ENCODE data around the gene CARD9. TPM values are rescaled to one million over a fixed set of nuclear protein-coding genes. Genes with fewer than 3 reads are reported as not detected.
A peak's percentile ranks its signal among the peaks of the same experiment; 100 is the strongest.

The CARD9 gene
- total RNA-seq, 6 experiments from 2014 or later: 0.48 to 1.6 (median 1.1) TPM

- Histone ChIP-seq H3K27me3 (no peaks in the 10 kb centered on the region), H3K36me3 (no peaks in the 10 kb centered on the region), H3K4me3 (no peak overlapping the region), H3K4me1 (no peaks in the 10 kb centered on the region), H3K27ac (no peak overlapping the region), H3K9me3 (no peaks in the 10 kb centered on the region)
- no peak for ATAC-seq
- WGBS (ENCODE audit: insufficient coverage, low coverage, low lambda C conversion rate, missing lambda C conversion rate): no CpG with 5 or more reads among the region's 20 CpGs
- DNase-seq: no peak
- intact Hi-C loops (cut with DNase I): loop anchor here in 1 of 2 donors (10.0 kb wide), 1 partner anchor 298 kb away; no protein-coding TSS in a partner anchor
- TF ChIP-seq CTCF (IDR thresholded peaks at IDR 0.05) (no peak), POLR2A (IDR thresholded peaks at IDR 0.05) (no peak)
Observed at GRCh38 chr9:136346927-136347465, 26.5 kb downstream of the CARD9 start.

GRCh38 chr9:136346157-136346481 is 27.4 kb downstream of the CARD9 start:
- no peaks in the 10 kb centered on the region for H3K4me1 ChIP-seq
- no peak for TF ChIP-seq CTCF (IDR thresholded peaks at IDR 0.05)
- TF ChIP-seq POLR2A (IDR thresholded peaks at IDR 0.05): no peak
- DNase-seq (no peak), ATAC-seq (no peak)
- no peaks in the 10 kb centered on the region for H3K36me3 ChIP-seq
- no peaks in the 10 kb centered on the region for H3K27me3 ChIP-seq
- WGBS (ENCODE audit: insufficient coverage, low coverage, low lambda C conversion rate, missing lambda C conversion rate): no CpG with 5 or more reads among the region's 10 CpGs
- no peak overlapping the region for H3K27ac ChIP-seq
- intact Hi-C loops (cut with DNase I): loop anchor here in 1 of 2 donors (10.0 kb wide), 1 partner anchor 299 kb away; no protein-coding TSS in a partner anchor
- no peaks in the 10 kb centered on the region for H3K9me3 ChIP-seq
- H3K4me3 ChIP-seq: no peak overlapping the region

GRCh38 chr9:136345281-136346156 is 27.9 kb downstream of the CARD9 start:
- DNase-seq (peak; percentile 72 to 83 (median 76)), ATAC-seq (peak; percentile 69 to 81 (median 74))
- TF ChIP-seq CTCF (IDR thresholded peaks at IDR 0.05): peak; percentile 51 to 64 (median 56)
- no peak for TF ChIP-seq POLR2A (IDR thresholded peaks at IDR 0.05)
- Histone ChIP-seq H3K27ac (no peak overlapping the region), H3K9me3 (no peaks in the 10 kb centered on the region), H3K27me3 (no peaks in the 10 kb centered on the region), H3K4me1 (no peaks in the 10 kb centered on the region), H3K4me3 (no peak overlapping the region), H3K36me3 (no peaks in the 10 kb centered on the region)
- WGBS (ENCODE audit: insufficient coverage, low coverage, low lambda C conversion rate, missing lambda C conversion rate): 40% methylated on average over 2 of the region's 43 CpGs
- intact Hi-C loops (cut with DNase I): loop anchor here in 1 of 2 donors (10.0 kb wide), 1 partner anchor 299 kb away; no protein-coding TSS in a partner anchor

- Histone ChIP-seq H3K9me3 (no peaks in the 10 kb centered on the region), H3K4me1 (no peaks in the 10 kb centered on the region), H3K4me3 (no peak overlapping the region), H3K27me3 (no peaks in the 10 kb centered on the region), H3K27ac (no peak overlapping the region), H3K36me3 (no peaks in the 10 kb centered on the region)
- no peak for TF ChIP-seq POLR2A (IDR thresholded peaks at IDR 0.05)
- no peak for TF ChIP-seq CTCF (IDR thresholded peaks at IDR 0.05)
- intact Hi-C loops (cut with DNase I): loop anchor here in 1 of 2 donors (10.0 kb wide), 1 partner anchor 300 kb away; no protein-coding TSS in a partner anchor
- DNase-seq: no peak
- 60% methylated on average over 3 of the region's 21 CpGs for WGBS (ENCODE audit: insufficient coverage, low coverage, low lambda C conversion rate, missing lambda C conversion rate)
- ATAC-seq: no peak
Observed at GRCh38 chr9:136344544-136345280, 28.8 kb downstream of the CARD9 start.
